GM18870 (cell line): Measurements from ENCODE around the gene SRSF9.
A peak's percentile ranks its signal among the peaks of the same experiment; 100 is the strongest.
"Not testable (repeated sequence)": the region's sequence is repeated elsewhere in the genome, so short reads cannot be mapped to it uniquely, and the experiment has no call there.

ENCODE experiments used
- ATAC-seq: cut with Tn5 transposase; IDR thresholded peaks from one replicate; pipeline ENCODE4 v1.9.1; 2021; ENCODE audit warnings: moderate library complexity; ENCODE audit not compliant: unreplicated experiment

SRSF9 gene

GRCh38 chr12:120453060-120453750 is 16.3 kb downstream of the SRSF9 start:
- no peak for ATAC-seq

- not testable (repeated sequence) for ATAC-seq
Measured at GRCh38 chr12:120452524-120452923, 17.0 kb downstream of the SRSF9 start.

- no peak for ATAC-seq
Measured at GRCh38 chr12:120447992-120448391, 21.6 kb downstream of the SRSF9 start.

GRCh38 chr12:120446844-120447178 is 22.7 kb downstream of the SRSF9 start:
- not testable (repeated sequence) for ATAC-seq

GRCh38 chr12:120445911-120446843 is 23.4 kb downstream of the SRSF9 start, which contains the start of the genes GATC and TRIAP1:
TSS of gene GATC (plus strand) at chr12:120446444. CDS start at chr12:120446481, 37 bp downstream.
TSS of gene TRIAP1 (minus strand) at chr12:120446384. CDS start at chr12:120446372, 12 bp downstream.
- ATAC-seq: peak; percentile 77

GRCh38 chr12:120444676-120445075 is 24.9 kb downstream of the SRSF9 start:
- ATAC-seq: no peak

- no peak for ATAC-seq
Measured at GRCh38 chr12:120439646-120440247, 29.8 kb downstream of the SRSF9 start.

GRCh38 chr12:120438495-120439198 is 30.9 kb downstream of the SRSF9 start:
- ATAC-seq: no peak

- peak; percentile 98 for ATAC-seq
Measured at GRCh38 chr12:120437735-120438494, 31.6 kb downstream of the SRSF9 start, which contains the start of gene COX6A1. TSS of gene COX6A1 (plus strand) at chr12:120438113. CDS start at chr12:120438127, 14 bp downstream.

GRCh38 chr12:120432772-120433525 is 36.6 kb downstream of the SRSF9 start:
- no peak for ATAC-seq

GRCh38 chr12:120429368-120429767 is 40.2 kb downstream of the SRSF9 start:
- no peak for ATAC-seq

GRCh38 chr12:120428597-120429229 is 40.8 kb downstream of the SRSF9 start:
- no peak for ATAC-seq

- no peak for ATAC-seq
Measured at GRCh38 chr12:120425797-120426196, 43.8 kb downstream of the SRSF9 start.

GRCh38 chr12:120422892-120423456 is 46.6 kb downstream of the SRSF9 start:
- no peak for ATAC-seq

- no peak for ATAC-seq
Measured at GRCh38 chr12:120421701-120422100, 47.8 kb downstream of the SRSF9 start.

GRCh38 chr12:120417917-120418580 is 51.5 kb downstream of the SRSF9 start:
- ATAC-seq: no peak

GRCh38 chr12:120416490-120417216 is 52.9 kb downstream of the SRSF9 start:
- no peak for ATAC-seq
